NCI-H226 (cell line): Measurements from ENCODE around the gene MICALL2.

Experiments used
- DNase-seq: peaks from one replicate; pipeline ENCODE4 v3.0.0-alpha.2; 2015

Gene MICALL2

GRCh38 chr7:1458683-1459511 lies at the start of gene MICALL2:
Gene MICALL2, minus strand, starts transcription at chr7:1459470. Its CDS starts 144 bp downstream, at chr7:1459326.
- DNase-seq = peak; percentile 87

GRCh38 chr7:1508277-1508758 lies 49.0 kb upstream of the MICALL2 start:
- DNase-seq = no peak

GRCh38 chr7:1505731-1506550 lies 46.7 kb upstream of the MICALL2 start:
- no peak for DNase-seq

GRCh38 chr7:1503816-1504775 lies 44.8 kb upstream of the MICALL2 start, which contains the start of gene INTS1:
Gene INTS1, minus strand, starts transcription at chr7:1504389. Its CDS starts 429 bp downstream, at chr7:1503960.
- peak; percentile 92 for DNase-seq

GRCh38 chr7:1503390-1503789 lies 44.1 kb upstream of the MICALL2 start:
- DNase-seq = no peak

- DNase-seq = no peak
Measured at GRCh38 chr7:1502845-1503244, 43.6 kb upstream of the MICALL2 start.

- DNase-seq = no peak
Measured at GRCh38 chr7:1501487-1502270, 42.4 kb upstream of the MICALL2 start.

GRCh38 chr7:1500064-1500807 lies 41.0 kb upstream of the MICALL2 start:
- DNase-seq = no peak

- DNase-seq = no peak
Measured at GRCh38 chr7:1499367-1500029, 40.2 kb upstream of the MICALL2 start.

GRCh38 chr7:1498370-1499305 lies 39.4 kb upstream of the MICALL2 start:
- no peak for DNase-seq

GRCh38 chr7:1497293-1497927 lies 38.1 kb upstream of the MICALL2 start:
- DNase-seq = no peak

- DNase-seq = no peak
Measured at GRCh38 chr7:1496531-1497292, 37.4 kb upstream of the MICALL2 start.

GRCh38 chr7:1495564-1496242 lies 36.4 kb upstream of the MICALL2 start:
- no peak for DNase-seq

GRCh38 chr7:1494866-1495563 lies 35.7 kb upstream of the MICALL2 start:
- DNase-seq = no peak

GRCh38 chr7:1494447-1494846 lies 35.2 kb upstream of the MICALL2 start:
- no peak for DNase-seq

GRCh38 chr7:1493571-1493970 lies 34.3 kb upstream of the MICALL2 start:
- no peak for DNase-seq

- DNase-seq = no peak
Measured at GRCh38 chr7:1493129-1493528, 33.9 kb upstream of the MICALL2 start.
